Activated CD4-positive, alpha-beta T cell treated with anti-CD3 and anti-CD28 coated beads for 36 hours (primary cell): ENCODE measurements around the gene C22orf39. TPM values are rescaled to one million over a fixed set of nuclear protein-coding genes. Genes with fewer than 3 reads are reported as not detected.

Experiments used
- ATAC-seq: fragments of 200-7000 bp; cut with Tn5 transposase; one replicate; pipeline ENCODE4 v1.10.0; 2021; ENCODE audit warnings: mild to moderate bottlenecking, moderate library complexity
- CTCF ChIA-PET: fragments of 350-600 bp; sonication (Branson Sonifier 250); formaldehyde crosslinking; loops from one replicate; lab custom pipeline; 2021; ENCODE audit warnings: antibody characterized with exemption; lab: Charles Lee
- POLR2A ChIA-PET: fragments of 350-600 bp; sonication (Branson Sonifier 250); formaldehyde crosslinking; loops from one replicate; lab custom pipeline; 2021; ENCODE audit warnings: antibody characterized with exemption, inconsistent platforms; lab: Charles Lee
- DNase-seq: peaks from one replicate; pipeline ENCODE4 v3.0.0-alpha.2; 2020
- H3K27ac Mint-ChIP-seq: one replicate; pipeline ENCODE4 v1.8.0; 2021; ENCODE audit warnings: mixed read lengths
- H3K27me3 Mint-ChIP-seq: one replicate; pipeline ENCODE4 v1.8.0; 2021; ENCODE audit warnings: mixed read lengths
- H3K36me3 Mint-ChIP-seq: one replicate; pipeline ENCODE4 v1.8.0; 2021; ENCODE audit warnings: low read depth, mixed read lengths
- H3K4me1 Mint-ChIP-seq: one replicate; pipeline ENCODE4 v1.8.0; 2021; ENCODE audit warnings: mixed read lengths
- H3K4me3 Mint-ChIP-seq: one replicate; pipeline ENCODE4 v1.8.0; 2021; ENCODE audit warnings: mild to moderate bottlenecking, moderate library complexity, mixed read lengths
- H3K9me3 Mint-ChIP-seq: one replicate; pipeline ENCODE4 v1.8.0; 2021; ENCODE audit warnings: low read depth, mixed read lengths
- intact Hi-C, 2 experiments: fragments of 100-400 bp; cut with DNase I in 1 of 2; cut with micrococcal nuclease in 1 of 2; formaldehyde crosslinking; loops; one replicate each; pipeline versions ENCODE4 v1.14.2 to v1.15.1; 2022 to 2024; cut with DNase I, micrococcal nuclease
- total RNA-seq, 2 experiments: library from RNA; stranded (reverse); gene quantifications; one replicate each; pipeline ENCODE4 v1.2.3, GENCODE V29; 2021

The C22orf39 gene
- total RNA-seq, 2 experiments from 2014 or later: 21.9 to 22.2 TPM

GRCh38 chr22:19407649-19408606, 39.6 kb downstream of the C22orf39 start:
- Mint-ChIP-seq H3K27ac (no peak overlapping the region), H3K27me3 (no peaks in the 10 kb centered on the region), H3K36me3 (peaks cover 36% of the 10 kb centered on the region), H3K4me3 (no peak overlapping the region), H3K4me1 (peaks cover 4% of the 10 kb centered on the region), H3K9me3 (no peaks in the 10 kb centered on the region)
- intact Hi-C loops: loop anchor here in 1 of 2 experiments (10.0 kb wide), 1 partner anchor 63 kb away; no protein-coding TSS in a partner anchor
- ChIA-PET POLR2A (no interaction called here), CTCF (no interaction called here)
- no peak for DNase-seq
- ATAC-seq: no peak

- DNase-seq: no peak
- Mint-ChIP-seq H3K4me1 (no peaks in the 10 kb centered on the region), H3K9me3 (no peaks in the 10 kb centered on the region), H3K36me3 (peaks cover 37% of the 10 kb centered on the region), H3K4me3 (no peak overlapping the region), H3K27ac (no peak overlapping the region), H3K27me3 (no peaks in the 10 kb centered on the region)
- no peak for ATAC-seq
- POLR2A ChIA-PET: no interaction called here
- intact Hi-C loops: loop anchor here in 1 of 2 experiments (10.0 kb wide), 1 partner anchor 62 kb away; no protein-coding TSS in a partner anchor
- CTCF ChIA-PET: no interaction called here
These were observed 40.7 kb downstream of the C22orf39 start for GRCh38 chr22:19406846-19407245.

GRCh38 chr22:19406281-19406811, 41.2 kb downstream of the C22orf39 start:
- no peaks in the 10 kb centered on the region for H3K27me3 Mint-ChIP-seq
- no peak for ATAC-seq
- peak; percentile 23 for DNase-seq
- H3K4me3 Mint-ChIP-seq: no peak overlapping the region
- intact Hi-C loops: loop anchor here in 1 of 2 experiments (10.0 kb wide), 1 partner anchor 62 kb away; no protein-coding TSS in a partner anchor
- CTCF ChIA-PET: interaction anchor here (0.6 kb wide), 1 partner anchor 24 kb away, joined by 3 read pairs; no protein-coding TSS in a partner anchor
- no peak overlapping the region for H3K27ac Mint-ChIP-seq
- peaks cover 40% of the 10 kb centered on the region for H3K36me3 Mint-ChIP-seq
- no peaks in the 10 kb centered on the region for H3K4me1 Mint-ChIP-seq
- H3K9me3 Mint-ChIP-seq: no peaks in the 10 kb centered on the region
- POLR2A ChIA-PET: no interaction called here

GRCh38 chr22:19405652-19406051, 41.9 kb downstream of the C22orf39 start:
- ATAC-seq (no peak), DNase-seq (no peak)
- H3K4me3 Mint-ChIP-seq: no peak overlapping the region
- ChIA-PET CTCF (interaction anchor here (0.7 kb wide), 1 partner anchor 146 kb away, joined by 3 read pairs; no protein-coding TSS in a partner anchor), POLR2A (no interaction called here)
- H3K4me1 Mint-ChIP-seq: no peaks in the 10 kb centered on the region
- intact Hi-C loops: loop anchor here in 1 of 2 experiments (10.0 kb wide), 1 partner anchor 61 kb away; no protein-coding TSS in a partner anchor
- H3K9me3 Mint-ChIP-seq: no peaks in the 10 kb centered on the region
- peaks cover 47% of the 10 kb centered on the region for H3K36me3 Mint-ChIP-seq
- H3K27me3 Mint-ChIP-seq: no peaks in the 10 kb centered on the region
- no peak overlapping the region for H3K27ac Mint-ChIP-seq

- CTCF ChIA-PET: interaction anchor here (0.7 to 1.5 kb wide), 3 partner anchors 11 to 147 kb away, joined by 3 to 6 read pairs (median 3); no protein-coding TSS in a partner anchor
- no peaks in the 10 kb centered on the region for H3K4me1 Mint-ChIP-seq
- intact Hi-C loops: loop anchor here in 1 of 2 experiments (10.0 kb wide), 1 partner anchor 60 kb away; no protein-coding TSS in a partner anchor
These were observed 42.4 kb downstream of the C22orf39 start for GRCh38 chr22:19405133-19405532.

GRCh38 chr22:19404676-19405075, 42.8 kb downstream of the C22orf39 start:
- no peaks in the 10 kb centered on the region for H3K27me3 Mint-ChIP-seq
- no peaks in the 10 kb centered on the region for H3K4me1 Mint-ChIP-seq
- peaks cover 46% of the 10 kb centered on the region for H3K36me3 Mint-ChIP-seq
- intact Hi-C loops: loop anchor here in 1 of 2 experiments (10.0 kb wide), 1 partner anchor 60 kb away; no protein-coding TSS in a partner anchor
- CTCF ChIA-PET: interaction anchor here (0.7 to 1.6 kb wide), 5 partner anchors 8 to 225 kb away, joined by 3 to 6 read pairs (median 3); no protein-coding TSS in a partner anchor
- DNase-seq (no peak), ATAC-seq (no peak)
- POLR2A ChIA-PET: no interaction called here
- no peak overlapping the region for H3K4me3 Mint-ChIP-seq
- H3K9me3 Mint-ChIP-seq: no peaks in the 10 kb centered on the region
- no peak overlapping the region for H3K27ac Mint-ChIP-seq

More at GRCh38 chr22:19405133-19405532, 42.4 kb downstream of the C22orf39 start:
- no peaks in the 10 kb centered on the region for H3K9me3 Mint-ChIP-seq
- DNase-seq (no peak), ATAC-seq (no peak)
- no peak overlapping the region for H3K27ac Mint-ChIP-seq
- H3K27me3 Mint-ChIP-seq: no peaks in the 10 kb centered on the region
- H3K4me3 Mint-ChIP-seq: no peak overlapping the region
- POLR2A ChIA-PET: no interaction called here
- peaks cover 48% of the 10 kb centered on the region for H3K36me3 Mint-ChIP-seq

GRCh38 chr22:19402642-19403191, 44.8 kb downstream of the C22orf39 start:
- POLR2A ChIA-PET: interaction anchor here (0.6 kb wide), 1 partner anchor 281 kb away, joined by 3 read pairs; the partner anchor contains the start of gene DGCR2
- Mint-ChIP-seq H3K27me3 (no peaks in the 10 kb centered on the region), H3K4me3 (no peak overlapping the region), H3K36me3 (peaks cover 39% of the 10 kb centered on the region), H3K4me1 (no peaks in the 10 kb centered on the region), H3K27ac (no peak overlapping the region), H3K9me3 (no peaks in the 10 kb centered on the region)
- intact Hi-C loops: loop anchor here in 1 of 2 experiments (10.0 kb wide), 1 partner anchor 58 kb away; no protein-coding TSS in a partner anchor
- ATAC-seq (no peak), DNase-seq (no peak)
- CTCF ChIA-PET: interaction anchor here (0.7 kb wide), 1 partner anchor 537 kb away, joined by 4 read pairs; no protein-coding TSS in a partner anchor

GRCh38 chr22:19401483-19401882, 46.0 kb downstream of the C22orf39 start:
- Mint-ChIP-seq H3K27me3 (no peaks in the 10 kb centered on the region), H3K9me3 (no peaks in the 10 kb centered on the region), H3K27ac (no peak overlapping the region), H3K4me1 (no peaks in the 10 kb centered on the region), H3K36me3 (peaks cover 38% of the 10 kb centered on the region), H3K4me3 (no peak overlapping the region)
- POLR2A ChIA-PET: interaction anchor here (0.6 kb wide), 1 partner anchor 30 kb away, joined by 3 read pairs; the partner anchor contains the start of gene HIRA
- intact Hi-C loops: loop anchor here in 1 of 2 experiments (10.0 kb wide), 1 partner anchor 57 kb away; no protein-coding TSS in a partner anchor
- CTCF ChIA-PET: no interaction called here
- no peak for ATAC-seq
- no peak for DNase-seq

GRCh38 chr22:19400881-19401280, 46.6 kb downstream of the C22orf39 start:
- ChIA-PET POLR2A (no interaction called here), CTCF (no interaction called here)
- H3K27me3 Mint-ChIP-seq: no peaks in the 10 kb centered on the region
- ATAC-seq: no peak
- intact Hi-C loops: loop anchor here in 1 of 2 experiments (10.0 kb wide), 1 partner anchor 56 kb away; no protein-coding TSS in a partner anchor
- no peak for DNase-seq
- H3K36me3 Mint-ChIP-seq: peaks cover 37% of the 10 kb centered on the region
- H3K9me3 Mint-ChIP-seq: no peaks in the 10 kb centered on the region
- H3K27ac Mint-ChIP-seq: no peak overlapping the region
- H3K4me3 Mint-ChIP-seq: no peak overlapping the region
- no peaks in the 10 kb centered on the region for H3K4me1 Mint-ChIP-seq

GRCh38 chr22:19398652-19399051, 48.9 kb downstream of the C22orf39 start:
- Mint-ChIP-seq H3K27ac (no peak overlapping the region), H3K9me3 (no peaks in the 10 kb centered on the region), H3K27me3 (no peaks in the 10 kb centered on the region), H3K4me1 (no peaks in the 10 kb centered on the region), H3K36me3 (peaks cover 28% of the 10 kb centered on the region), H3K4me3 (no peak overlapping the region)
- no peak for ATAC-seq
- ChIA-PET POLR2A (no interaction called here), CTCF (no interaction called here)
- no peak for DNase-seq
- intact Hi-C loops: no loop called here

- Mint-ChIP-seq H3K4me1 (no peaks in the 10 kb centered on the region), H3K27ac (no peak overlapping the region), H3K4me3 (no peak overlapping the region), H3K9me3 (no peaks in the 10 kb centered on the region), H3K27me3 (no peaks in the 10 kb centered on the region), H3K36me3 (peaks cover 28% of the 10 kb centered on the region)
- DNase-seq (no peak), ATAC-seq (no peak)
- intact Hi-C loops: no loop called here
- CTCF ChIA-PET: no interaction called here
- POLR2A ChIA-PET: no interaction called here
These were observed 49.3 kb downstream of the C22orf39 start for GRCh38 chr22:19398206-19398605.
